ENCODE results near the gene B4GALNT2.
"Not testable (repeated sequence)": the region's sequence is repeated elsewhere in the genome, so short reads cannot be mapped to it uniquely, and the experiment has no call there.

B4GALNT2 gene

GRCh38 chr17:49132699-49133364 is at the start of gene B4GALNT2:
Gene B4GALNT2, plus strand, starts transcription at chr17:49132769. Its CDS starts 24 bp downstream, at chr17:49132793.
- peak; percentile 26 for DNase-seq

- not testable (repeated sequence) for DNase-seq
Measured at GRCh38 chr17:49085046-49085445, 47.5 kb upstream of the B4GALNT2 start.

- DNase-seq, result no peak
Measured at GRCh38 chr17:49085565-49086315, 46.8 kb upstream of the B4GALNT2 start.

- no peak for DNase-seq
Measured at GRCh38 chr17:49086316-49086605, 46.3 kb upstream of the B4GALNT2 start.

GRCh38 chr17:49086649-49087048 is 45.9 kb upstream of the B4GALNT2 start:
- no peak for DNase-seq

GRCh38 chr17:49089094-49089493 is 43.5 kb upstream of the B4GALNT2 start:
- DNase-seq, result no peak

GRCh38 chr17:49090878-49091594 is 41.5 kb upstream of the B4GALNT2 start:
- no peak for DNase-seq

GRCh38 chr17:49093131-49093530 is 39.4 kb upstream of the B4GALNT2 start:
- no peak for DNase-seq

- no peak for DNase-seq
Measured at GRCh38 chr17:49100601-49101000, 32.0 kb upstream of the B4GALNT2 start.

GRCh38 chr17:49101054-49101534 is 31.5 kb upstream of the B4GALNT2 start:
- no peak for DNase-seq

GRCh38 chr17:49103360-49103759 is 29.2 kb upstream of the B4GALNT2 start:
- not testable (repeated sequence) for DNase-seq

GRCh38 chr17:49104511-49105074 is 28.0 kb upstream of the B4GALNT2 start:
- DNase-seq, result no peak

GRCh38 chr17:49106321-49107210 is 26.0 kb upstream of the B4GALNT2 start:
- no peak for DNase-seq

GRCh38 chr17:49107211-49107557 is 25.4 kb upstream of the B4GALNT2 start:
- no peak for DNase-seq

GRCh38 chr17:49108318-49108717 is 24.3 kb upstream of the B4GALNT2 start:
- no peak for DNase-seq

GRCh38 chr17:49110509-49110908 is 22.1 kb upstream of the B4GALNT2 start:
- DNase-seq, result no peak

- no peak for DNase-seq
Measured at GRCh38 chr17:49111934-49112333, 20.6 kb upstream of the B4GALNT2 start.

GRCh38 chr17:49112936-49113335 is 19.6 kb upstream of the B4GALNT2 start:
- no peak for DNase-seq

- DNase-seq, result no peak
Measured at GRCh38 chr17:49114703-49115102, 17.9 kb upstream of the B4GALNT2 start.

- no peak for DNase-seq
Measured at GRCh38 chr17:49117587-49118230, 14.9 kb upstream of the B4GALNT2 start.

GRCh38 chr17:49120166-49120565 is 12.4 kb upstream of the B4GALNT2 start:
- DNase-seq, result no peak

GRCh38 chr17:49121696-49122292 is 10.8 kb upstream of the B4GALNT2 start:
- no peak for DNase-seq

Data from activated CD4-positive, alpha-beta T cell treated with anti-CD3 and anti-CD28 coated beads for 48 hours (primary cell).